Activated T-cell treated with anti-CD3 and anti-CD28 coated beads, Interleukin-2, amount 50 U/mL, for 24 hours (primary cell): ENCODE data around the gene ABR.
A peak's percentile ranks its signal among the peaks of the same experiment; 100 is the strongest.

Experiments
- DNase-seq: peaks from one replicate; pipeline ENCODE4 v3.0.0-alpha.2; 2020
- H3K27ac Mint-ChIP-seq: 2 replicates; pipeline ENCODE4 v1.8.0; 2020; ENCODE audit warnings: mild to moderate bottlenecking, mixed read lengths
- H3K27me3 Mint-ChIP-seq: 2 replicates; pipeline ENCODE4 v1.8.0; 2020; ENCODE audit warnings: mixed read lengths
- H3K36me3 Mint-ChIP-seq: 2 replicates; pipeline ENCODE4 v1.8.0; 2020; ENCODE audit warnings: low read depth, mixed read lengths
- H3K4me1 Mint-ChIP-seq: 2 replicates; pipeline ENCODE4 v1.8.0; 2020; ENCODE audit warnings: low read depth, mixed read lengths
- H3K4me3 Mint-ChIP-seq: 2 replicates; pipeline ENCODE4 v1.8.0; 2020; ENCODE audit warnings: mild to moderate bottlenecking, moderate library complexity, mixed read lengths
- H3K9me3 Mint-ChIP-seq: 2 replicates; pipeline ENCODE4 v1.8.0; 2020; ENCODE audit warnings: mixed read lengths

Gene ABR

DNA sequence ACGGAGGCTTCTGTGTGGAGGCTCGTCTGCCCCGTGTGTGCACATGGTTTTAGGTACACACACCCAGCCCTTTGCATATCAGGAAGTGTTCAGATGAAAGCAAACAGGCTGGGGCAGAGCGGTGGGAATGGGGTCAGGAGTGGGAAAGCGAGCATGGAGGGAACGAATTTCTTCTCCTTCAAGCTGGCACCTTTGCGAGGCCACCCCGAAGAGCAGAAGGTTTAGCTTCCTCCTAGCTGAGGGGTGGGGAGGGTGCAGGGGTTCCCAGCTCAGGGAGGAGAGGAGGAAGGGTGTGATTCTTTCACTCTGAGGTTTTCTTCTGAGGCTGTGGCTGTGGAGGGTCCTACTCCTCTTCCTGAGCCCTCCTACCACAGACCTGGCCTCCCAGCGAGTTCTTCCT is 83.6 kb downstream of the ABR start:
- H3K4me3 Mint-ChIP-seq: no peak overlapping the region
- H3K36me3 Mint-ChIP-seq: peaks cover 67% of the 10 kb centered on the region
- H3K4me1 Mint-ChIP-seq: peaks cover 26% of the 10 kb centered on the region
- H3K27me3 Mint-ChIP-seq: no peaks in the 10 kb centered on the region
- no peaks in the 10 kb centered on the region for H3K9me3 Mint-ChIP-seq
- DNase-seq: no peak
- peak overlapping the region; percentile 61 for H3K27ac Mint-ChIP-seq

DNA sequence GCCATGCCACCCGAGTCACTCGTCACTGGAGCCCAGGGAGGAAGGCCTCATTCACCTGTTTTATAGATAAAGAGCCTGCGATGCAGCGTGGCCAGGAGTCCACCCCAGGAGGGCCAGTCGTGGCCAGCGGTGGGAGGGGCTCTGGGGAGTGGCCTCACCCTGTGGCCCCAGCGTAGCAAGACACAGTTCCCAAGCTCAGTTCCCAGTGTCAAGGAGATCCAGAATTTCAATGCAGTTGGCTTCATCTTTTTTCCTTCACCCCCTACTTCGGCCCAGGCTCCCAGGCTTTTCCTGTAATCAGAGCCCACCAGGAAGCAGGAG is 84.0 kb downstream of the ABR start:
- no peak overlapping the region for H3K4me3 Mint-ChIP-seq
- no peaks in the 10 kb centered on the region for H3K27me3 Mint-ChIP-seq
- peaks cover 26% of the 10 kb centered on the region for H3K4me1 Mint-ChIP-seq
- H3K27ac Mint-ChIP-seq: peak overlapping the region; percentile 61
- DNase-seq: no peak
- peaks cover 71% of the 10 kb centered on the region for H3K36me3 Mint-ChIP-seq
- no peaks in the 10 kb centered on the region for H3K9me3 Mint-ChIP-seq

DNA sequence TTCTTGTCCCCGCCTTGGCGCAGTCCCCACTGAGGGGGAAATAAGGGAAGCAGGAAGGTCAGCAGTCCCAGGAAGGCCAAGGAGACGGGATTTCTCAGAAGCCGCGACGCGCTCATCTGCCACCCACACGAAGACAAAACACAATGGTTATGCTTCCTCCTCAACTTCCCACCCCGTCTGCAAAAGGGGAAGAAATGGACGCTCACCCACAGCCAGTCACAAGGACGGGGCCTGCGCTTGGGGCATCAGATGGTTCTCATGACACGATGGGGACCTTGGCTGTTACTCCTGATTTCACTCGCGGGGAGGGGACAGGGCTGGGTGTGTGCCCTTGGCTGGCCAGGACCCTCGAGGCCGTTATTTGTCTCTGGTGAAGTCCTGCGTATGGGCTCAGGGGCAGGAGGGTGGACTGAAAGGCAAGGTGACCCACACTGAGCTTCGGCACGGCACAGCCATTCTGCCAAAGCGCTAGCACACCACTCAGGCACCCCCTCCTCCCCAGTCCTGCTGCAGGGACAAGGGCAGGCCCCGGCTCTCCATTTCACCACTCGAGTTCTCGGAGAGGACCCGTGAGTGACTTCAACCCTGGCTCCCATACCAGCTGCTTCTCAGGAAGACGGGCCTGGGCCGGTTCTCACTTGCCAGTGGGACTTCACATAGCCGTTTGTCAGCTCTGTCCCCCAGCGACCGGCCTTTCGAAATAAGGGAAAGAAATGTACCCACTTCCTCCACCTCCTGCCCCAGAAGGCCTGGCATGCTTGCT is 84.5 kb downstream of the ABR start:
- Mint-ChIP-seq H3K27ac (no peak overlapping the region), H3K9me3 (no peaks in the 10 kb centered on the region), H3K4me3 (no peak overlapping the region), H3K36me3 (peaks cover 71% of the 10 kb centered on the region), H3K27me3 (no peaks in the 10 kb centered on the region), H3K4me1 (peaks cover 26% of the 10 kb centered on the region)
- DNase-seq: no peak

DNA sequence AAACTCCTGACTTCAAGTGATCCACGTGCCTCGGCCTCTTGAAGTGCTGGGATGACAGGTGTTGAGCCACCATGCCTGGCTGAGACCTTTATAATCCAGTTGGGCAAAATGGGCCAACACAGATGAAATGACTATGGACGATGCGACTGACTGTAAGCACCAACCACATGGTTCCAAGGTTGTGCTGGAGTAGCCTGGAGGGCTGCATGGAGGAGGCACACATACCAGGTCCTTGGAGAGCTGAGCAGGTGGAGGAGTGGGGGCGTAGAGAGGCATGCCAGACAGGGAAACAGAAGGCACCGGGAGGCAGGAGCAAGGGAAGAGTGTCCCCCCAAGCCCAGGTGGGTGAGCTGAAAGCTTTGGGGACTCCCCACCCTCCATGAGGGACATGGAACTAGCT is 85.2 kb downstream of the ABR start:
- H3K27me3 Mint-ChIP-seq: no peaks in the 10 kb centered on the region
- no peaks in the 10 kb centered on the region for H3K9me3 Mint-ChIP-seq
- H3K27ac Mint-ChIP-seq: no peak overlapping the region
- H3K4me1 Mint-ChIP-seq: peaks cover 26% of the 10 kb centered on the region
- no peak overlapping the region for H3K4me3 Mint-ChIP-seq
- H3K36me3 Mint-ChIP-seq: peaks cover 72% of the 10 kb centered on the region
- DNase-seq: no peak

DNA sequence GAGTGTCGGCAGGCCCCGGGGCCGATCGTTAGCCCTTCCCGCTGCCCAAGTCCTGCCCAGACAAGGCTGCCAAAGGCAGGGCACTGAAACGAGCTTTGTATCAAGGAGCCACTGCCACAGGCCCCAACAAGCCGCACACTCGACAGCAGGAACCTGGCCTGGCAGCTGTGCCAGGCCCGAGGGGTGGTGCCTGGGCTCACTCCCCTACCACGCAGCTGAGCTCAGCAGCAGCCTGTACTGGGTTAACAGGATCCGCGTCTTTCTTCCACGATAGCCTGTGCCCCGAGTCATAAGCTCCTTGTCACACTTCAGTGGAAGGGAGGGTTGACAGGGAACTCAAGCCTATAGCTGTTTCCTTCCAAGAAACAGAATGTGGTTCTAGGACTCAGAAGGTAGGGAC is 87.9 kb downstream of the ABR start:
- H3K4me3 Mint-ChIP-seq: no peak overlapping the region
- H3K27ac Mint-ChIP-seq: no peak overlapping the region
- H3K9me3 Mint-ChIP-seq: no peaks in the 10 kb centered on the region
- DNase-seq: no peak
- H3K27me3 Mint-ChIP-seq: no peaks in the 10 kb centered on the region
- peaks cover 62% of the 10 kb centered on the region for H3K36me3 Mint-ChIP-seq
- H3K4me1 Mint-ChIP-seq: peaks cover 5% of the 10 kb centered on the region

DNA sequence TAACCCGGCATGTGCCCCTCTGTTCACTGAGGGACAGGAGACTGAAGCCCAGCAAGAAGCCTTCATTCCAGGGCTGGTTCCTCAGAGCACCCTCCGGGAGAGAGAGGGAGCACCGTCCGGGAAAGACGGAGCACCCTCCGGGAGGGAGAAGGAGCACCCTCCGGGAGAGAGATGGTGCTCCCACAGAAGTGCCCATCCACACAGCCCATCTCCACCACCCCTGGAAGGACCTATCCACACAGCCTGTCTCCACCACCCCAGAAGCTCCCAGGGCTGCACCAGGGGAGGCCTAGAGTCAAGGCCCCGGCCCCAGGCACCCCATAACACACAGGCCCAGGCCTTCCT is 88.6 kb downstream of the ABR start:
- no peak for DNase-seq
- peaks cover 65% of the 10 kb centered on the region for H3K36me3 Mint-ChIP-seq
- no peaks in the 10 kb centered on the region for H3K9me3 Mint-ChIP-seq
- H3K4me1 Mint-ChIP-seq: peaks cover 1% of the 10 kb centered on the region
- no peak overlapping the region for H3K4me3 Mint-ChIP-seq
- no peaks in the 10 kb centered on the region for H3K27me3 Mint-ChIP-seq
- H3K27ac Mint-ChIP-seq: no peak overlapping the region

DNA sequence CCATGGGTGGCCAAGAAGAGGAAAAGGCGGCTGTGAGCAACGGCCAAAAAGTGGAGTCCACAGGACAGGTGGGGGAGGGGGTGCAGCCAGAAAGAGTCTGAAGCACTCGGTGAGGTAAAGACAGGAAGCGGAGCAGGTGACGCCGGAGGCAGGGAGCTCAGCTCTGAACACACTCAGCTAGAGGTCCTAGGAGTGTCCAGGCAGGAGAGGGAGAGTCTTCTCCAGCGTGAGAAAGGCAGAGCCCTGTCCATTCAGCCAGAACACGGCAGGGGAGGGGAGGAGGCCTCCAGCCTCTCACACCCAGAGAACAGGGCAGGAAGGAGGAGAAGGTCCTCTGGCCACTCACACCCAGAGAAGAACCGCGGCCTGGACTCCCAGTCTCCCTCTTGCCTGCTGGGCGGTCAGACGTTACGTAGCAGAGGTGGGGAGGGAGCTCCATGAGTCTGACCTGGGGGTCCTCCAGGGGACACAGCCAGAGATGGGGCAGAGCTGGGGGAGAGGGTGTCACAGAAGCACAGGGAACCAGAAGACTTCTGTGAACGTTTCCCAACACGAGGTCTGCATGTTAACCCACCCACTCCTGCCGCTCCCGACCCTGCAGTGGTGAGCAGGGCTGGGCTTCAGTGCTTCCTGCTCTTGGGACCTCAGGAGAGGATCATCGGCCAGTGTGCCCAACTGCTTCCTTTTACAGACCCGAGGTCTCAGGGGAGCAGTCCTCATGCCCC is 89.2 kb downstream of the ABR start:
- no peaks in the 10 kb centered on the region for H3K4me1 Mint-ChIP-seq
- H3K27ac Mint-ChIP-seq: no peak overlapping the region
- DNase-seq: no peak
- H3K9me3 Mint-ChIP-seq: no peaks in the 10 kb centered on the region
- H3K27me3 Mint-ChIP-seq: no peaks in the 10 kb centered on the region
- H3K4me3 Mint-ChIP-seq: no peak overlapping the region
- peaks cover 70% of the 10 kb centered on the region for H3K36me3 Mint-ChIP-seq

DNA sequence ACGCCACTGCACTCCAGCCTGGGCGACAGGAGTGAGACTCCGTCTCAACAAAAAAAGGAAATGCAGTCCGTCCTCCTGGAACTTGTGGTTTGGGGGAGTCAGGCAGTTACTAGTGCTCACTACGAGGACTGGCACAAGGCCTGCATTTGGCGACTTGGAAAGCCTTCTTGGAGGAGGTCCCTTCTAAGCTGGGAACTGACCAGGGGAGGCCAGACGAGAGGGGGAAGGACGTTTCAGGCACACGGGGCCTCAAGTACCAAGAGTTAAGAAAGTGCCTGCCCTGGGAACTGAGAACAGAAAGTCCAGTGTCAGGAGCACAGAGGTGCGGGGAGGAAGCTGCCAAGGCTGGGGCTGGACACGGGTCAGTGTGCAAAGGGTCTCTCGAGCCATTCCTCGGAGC is 89.9 kb downstream of the ABR start:
- no peaks in the 10 kb centered on the region for H3K27me3 Mint-ChIP-seq
- no peak overlapping the region for H3K4me3 Mint-ChIP-seq
- H3K9me3 Mint-ChIP-seq: no peaks in the 10 kb centered on the region
- peaks cover 67% of the 10 kb centered on the region for H3K36me3 Mint-ChIP-seq
- no peaks in the 10 kb centered on the region for H3K4me1 Mint-ChIP-seq
- DNase-seq: no peak
- no peak overlapping the region for H3K27ac Mint-ChIP-seq

DNA sequence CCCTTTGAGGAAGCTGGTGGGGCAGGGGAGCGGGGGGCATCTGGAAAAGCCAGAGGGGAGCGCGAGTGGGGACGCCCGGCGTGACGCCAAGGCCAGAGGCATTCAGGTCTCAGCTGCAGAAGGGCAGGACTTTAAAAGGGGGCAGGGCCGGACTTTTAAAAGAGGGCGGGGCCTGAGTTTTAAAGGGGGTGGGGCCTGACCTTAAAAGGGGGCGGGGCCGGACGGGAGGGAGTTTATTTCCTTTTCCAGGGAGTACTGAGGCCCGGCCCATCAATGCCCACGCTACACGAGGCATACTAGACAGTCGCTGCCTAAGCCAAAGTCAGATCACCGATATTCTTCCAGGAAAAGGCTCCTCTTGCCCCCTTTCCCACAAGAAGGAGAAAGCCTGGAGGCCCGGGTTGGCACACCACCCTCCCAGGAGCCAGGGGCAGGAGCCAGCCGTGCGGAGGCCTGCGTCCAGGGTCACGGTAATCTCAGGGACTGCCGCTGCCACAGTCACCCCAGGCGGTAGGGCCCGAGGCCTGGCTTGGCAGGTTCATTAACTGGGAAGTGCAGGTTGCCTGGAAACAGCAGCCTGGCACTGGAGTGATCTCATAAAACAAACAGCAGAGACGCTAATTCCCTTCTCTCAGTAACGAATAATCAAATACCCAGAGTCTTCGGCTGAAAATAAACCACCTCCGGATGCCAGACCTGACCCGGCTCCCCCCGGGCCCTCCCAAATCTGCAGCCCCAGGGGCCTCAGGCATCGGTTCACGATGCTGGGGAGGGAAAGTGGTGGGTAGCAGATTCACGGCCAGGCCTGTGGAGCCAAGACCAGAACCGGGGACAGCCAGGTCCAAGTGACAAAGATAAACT is 92.2 kb downstream of the ABR start:
- Mint-ChIP-seq H3K27ac (no peak overlapping the region), H3K27me3 (no peaks in the 10 kb centered on the region), H3K9me3 (no peaks in the 10 kb centered on the region), H3K4me1 (no peaks in the 10 kb centered on the region), H3K36me3 (peaks cover 73% of the 10 kb centered on the region), H3K4me3 (no peak overlapping the region)
- DNase-seq: no peak

DNA sequence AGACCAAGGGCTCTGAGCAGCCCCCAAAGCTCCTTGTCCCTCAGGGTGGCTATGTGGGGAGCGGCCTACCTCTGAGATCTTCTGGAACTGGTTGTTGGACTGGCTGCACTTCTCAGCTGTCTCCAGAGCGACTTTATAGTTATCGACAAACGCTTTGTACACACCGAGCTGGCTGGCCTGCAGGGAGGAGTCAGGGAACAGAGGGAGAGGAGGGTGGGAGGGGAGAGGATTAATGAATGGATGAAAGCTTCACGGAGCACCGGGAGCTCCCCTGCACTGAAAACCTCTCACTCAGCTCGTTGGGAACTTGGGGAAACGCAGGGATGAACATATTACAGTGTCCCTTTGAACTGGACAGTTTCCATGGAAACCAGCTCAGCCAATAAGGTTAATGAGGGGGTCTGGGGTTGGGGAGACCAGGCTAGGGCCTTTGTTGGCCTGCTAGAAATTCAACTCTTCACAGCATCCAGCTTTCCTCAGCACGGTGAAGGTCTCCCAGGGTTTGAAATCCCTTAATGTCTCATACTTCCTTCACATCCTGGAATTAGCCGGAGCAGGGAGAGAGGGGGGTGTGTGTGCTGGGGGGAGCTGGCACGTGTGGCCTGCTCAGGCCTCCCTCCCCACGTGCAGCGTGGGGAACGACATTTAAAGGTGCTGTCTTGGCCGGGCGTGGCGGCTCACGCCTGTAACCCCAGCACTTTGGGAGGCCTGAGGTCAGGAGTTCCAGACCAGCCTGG is 96.2 kb downstream of the ABR start:
- Mint-ChIP-seq H3K4me3 (no peak overlapping the region), H3K4me1 (peaks cover 4% of the 10 kb centered on the region), H3K36me3 (peaks cover 68% of the 10 kb centered on the region), H3K27me3 (no peaks in the 10 kb centered on the region), H3K9me3 (no peaks in the 10 kb centered on the region), H3K27ac (no peak overlapping the region)
- DNase-seq: no peak

DNA sequence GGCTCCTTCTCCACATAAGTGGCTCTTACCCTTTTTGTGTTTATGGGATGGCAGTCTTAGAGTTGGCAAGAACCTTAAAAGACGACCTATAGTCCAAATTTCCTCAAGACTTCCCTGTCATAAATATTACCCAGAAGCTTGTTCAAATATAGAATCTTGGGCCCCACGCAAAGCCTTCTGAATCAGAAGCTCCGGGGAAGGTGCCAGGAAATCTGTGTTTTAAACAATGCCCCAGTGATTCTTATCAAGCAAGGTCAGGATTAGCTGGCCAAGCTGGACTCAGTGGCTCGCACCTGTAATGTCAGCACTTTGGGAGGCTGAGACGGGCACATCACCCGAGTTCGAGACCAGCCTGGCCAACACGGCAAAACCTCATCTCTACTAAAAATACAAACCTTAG is 97.2 kb downstream of the ABR start:
- H3K27me3 Mint-ChIP-seq: no peaks in the 10 kb centered on the region
- H3K4me1 Mint-ChIP-seq: peaks cover 4% of the 10 kb centered on the region
- no peak overlapping the region for H3K4me3 Mint-ChIP-seq
- H3K36me3 Mint-ChIP-seq: peaks cover 69% of the 10 kb centered on the region
- H3K9me3 Mint-ChIP-seq: no peaks in the 10 kb centered on the region
- no peak overlapping the region for H3K27ac Mint-ChIP-seq
- DNase-seq: no peak

DNA sequence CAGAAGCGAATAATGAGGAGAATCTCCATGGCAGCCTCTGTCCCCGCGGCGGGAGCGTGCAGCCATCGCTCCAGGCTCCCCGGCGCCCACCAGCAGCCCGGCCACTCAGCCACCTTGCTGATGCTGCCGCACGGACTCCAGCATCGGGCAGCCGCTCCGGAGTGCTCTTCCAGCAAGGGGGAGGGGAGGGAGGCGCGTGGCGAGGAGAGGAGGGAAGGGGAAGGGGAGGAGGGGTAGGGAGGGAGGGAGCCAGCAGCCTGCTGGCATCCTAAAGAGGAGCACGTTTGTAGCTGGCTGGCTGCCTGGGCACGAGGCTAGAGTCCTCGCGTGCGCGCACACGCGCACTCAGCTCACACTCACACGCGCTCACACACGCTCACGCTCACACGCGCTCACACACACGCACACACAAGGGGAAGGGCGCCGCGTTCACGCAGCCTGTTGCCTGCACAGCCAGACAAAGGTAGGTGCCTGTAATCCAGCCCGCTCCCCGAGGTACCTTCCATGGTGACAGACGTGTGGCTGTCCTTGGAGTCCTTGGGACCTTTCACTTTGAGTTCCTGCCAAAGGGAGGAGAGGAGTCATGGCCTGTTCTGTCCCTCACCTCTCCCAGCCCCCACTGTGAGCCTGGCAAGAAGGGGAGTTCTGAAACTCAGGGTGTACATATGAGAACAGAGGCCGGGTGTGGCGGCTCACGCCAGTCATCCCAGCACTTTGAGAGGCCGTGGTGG is 100.8 kb downstream of the ABR start:
- H3K36me3 Mint-ChIP-seq: peaks cover 67% of the 10 kb centered on the region

DNA sequence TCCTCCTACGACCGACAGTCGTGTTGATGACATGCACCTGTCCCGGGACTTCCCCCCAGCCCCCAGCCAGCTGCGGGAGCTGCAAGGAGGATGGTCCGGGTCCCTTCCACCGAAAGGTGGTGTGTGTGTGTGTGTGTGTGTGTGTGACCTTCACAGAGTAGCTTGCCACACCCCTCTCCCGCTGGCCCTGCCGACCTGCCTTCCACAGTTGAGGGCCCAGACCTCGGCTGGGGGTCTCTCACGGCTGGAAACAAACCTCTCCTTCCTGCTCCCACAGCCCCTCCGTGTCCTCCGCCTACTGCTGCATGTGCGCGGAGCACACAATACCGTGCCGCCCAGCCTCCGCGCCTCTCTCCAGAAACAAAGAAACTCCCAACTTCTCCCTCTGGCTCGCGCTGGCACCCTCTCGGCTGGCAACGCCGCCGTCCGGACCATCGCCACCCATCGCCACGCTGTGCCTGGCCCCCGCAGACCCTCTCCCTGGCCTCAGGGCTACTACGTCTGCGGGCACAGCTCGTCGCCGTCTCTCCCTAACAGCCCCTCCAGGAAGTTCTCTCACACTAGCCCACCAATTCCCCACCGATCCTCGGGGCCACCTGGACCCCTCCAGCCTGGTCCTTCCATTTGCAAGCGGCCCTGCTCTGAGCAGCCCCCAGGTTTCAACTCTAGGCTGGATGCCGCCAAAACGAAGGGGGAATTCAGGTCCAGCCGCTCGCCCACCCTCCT is 101.6 kb downstream of the ABR start:
- no peaks in the 10 kb centered on the region for H3K27me3 Mint-ChIP-seq
- H3K4me3 Mint-ChIP-seq: no peak overlapping the region
- DNase-seq: no peak

More for the DNA sequence above, 100.8 kb downstream of the ABR start:
- no peaks in the 10 kb centered on the region for H3K27me3 Mint-ChIP-seq
- no peak overlapping the region for H3K4me3 Mint-ChIP-seq
- H3K4me1 Mint-ChIP-seq: peaks cover 4% of the 10 kb centered on the region
- DNase-seq: no peak
- no peaks in the 10 kb centered on the region for H3K9me3 Mint-ChIP-seq
- no peak overlapping the region for H3K27ac Mint-ChIP-seq

More for the DNA sequence above, 101.6 kb downstream of the ABR start:
- Mint-ChIP-seq H3K36me3 (peaks cover 65% of the 10 kb centered on the region), H3K27ac (peak overlapping the region; percentile 33), H3K4me1 (peaks cover 4% of the 10 kb centered on the region), H3K9me3 (no peaks in the 10 kb centered on the region)
